KMS-11 (cell line): ENCODE results near the gene CPED1.

Experiments used
- H2AFZ ChIP-seq: fragments of 200-600 bp; sonication (generic); 2 replicates; pipeline ENCODE4 v1.6.1; 2016; ENCODE audit warnings: antibody characterized with exemption, mixed run types, low read depth
- H3K27ac ChIP-seq: fragments of 200-600 bp; sonication (generic); 2 replicates; pipeline ENCODE4 v1.6.1; 2016; ENCODE audit warnings: mild to moderate bottlenecking, mixed run types
- H3K27me3 ChIP-seq: fragments of 200-600 bp; sonication (generic); 2 replicates; pipeline ENCODE4 v1.6.1; 2017; ENCODE audit warnings: mild to moderate bottlenecking, low read depth, mixed run types, moderate library complexity; ENCODE audit not compliant: insufficient read depth
- H3K36me3 ChIP-seq: fragments of 200-600 bp; sonication (generic); 2 replicates; pipeline ENCODE4 v1.6.1; 2017; ENCODE audit warnings: mild to moderate bottlenecking, mixed run types; ENCODE audit not compliant: insufficient read depth
- H3K4me1 ChIP-seq: fragments of 200-600 bp; sonication (generic); 2 replicates; pipeline ENCODE4 v1.6.1; 2016; ENCODE audit warnings: mild to moderate bottlenecking, low read depth, mixed run types; ENCODE audit not compliant: poor library complexity, severe bottlenecking
- H3K4me2 ChIP-seq: fragments of 200-600 bp; sonication (generic); 2 replicates; pipeline ENCODE4 v1.7.0; 2016; ENCODE audit warnings: mild to moderate bottlenecking, mixed run types
- H3K4me3 ChIP-seq: fragments of 200-600 bp; sonication (generic); IDR thresholded peaks from 2 replicates; pipeline ENCODE4 v1.6.1; 2017; ENCODE audit warnings: low read depth, low read length, mixed read lengths; ENCODE audit not compliant: insufficient read depth
- H3K79me2 ChIP-seq: fragments of 200-600 bp; sonication (generic); 2 replicates; pipeline ENCODE4 v1.6.1; 2016; ENCODE audit warnings: low read depth, mixed run types; ENCODE audit not compliant: insufficient read depth
- H3K9ac ChIP-seq: fragments of 200-600 bp; sonication (generic); 2 replicates; pipeline ENCODE4 v1.6.1; 2016; ENCODE audit warnings: mild to moderate bottlenecking, mixed run types
- H4K20me1 ChIP-seq: fragments of 200-600 bp; sonication (generic); 2 replicates; pipeline ENCODE4 v1.6.1; 2016; ENCODE audit warnings: mild to moderate bottlenecking, mixed run types; ENCODE audit not compliant: insufficient read depth
- CTCF ChIP-seq: fragments of 200-600 bp; sonication (generic); conservative IDR thresholded peaks from 2 replicates; pipeline ENCODE4 v1.6.1; 2017; ENCODE audit warnings: low read depth, mild to moderate bottlenecking, antibody characterized with exemption, low read length, moderate library complexity, mixed read lengths

The CPED1 gene

GRCh38 chr7:121303422-121304101 lies 315.1 kb downstream of the CPED1 start:
- Histone ChIP-seq H3K27me3 (no peaks in the 10 kb centered on the region), H4K20me1 (no peaks in the 10 kb centered on the region), H3K4me1 (peaks cover 54% of the 10 kb centered on the region), H3K79me2 (no peaks in the 10 kb centered on the region), H3K9ac (no peak overlapping the region), H2AFZ (no peak overlapping the region), H3K4me3 (no peak overlapping the region), H3K4me2 (no peak overlapping the region), H3K36me3 (no peaks in the 10 kb centered on the region), H3K27ac (no peak overlapping the region)
- TF ChIP-seq CTCF: no peak

GRCh38 chr7:121304102-121304658 lies 315.7 kb downstream of the CPED1 start:
- TF ChIP-seq CTCF: no peak
- H4K20me1 ChIP-seq: no peaks in the 10 kb centered on the region
- peaks cover 56% of the 10 kb centered on the region for H3K4me1 ChIP-seq
- no peaks in the 10 kb centered on the region for H3K27me3 ChIP-seq
- H3K27ac ChIP-seq: no peak overlapping the region
- no peak overlapping the region for H2AFZ ChIP-seq
- H3K36me3 ChIP-seq: no peaks in the 10 kb centered on the region
- no peak overlapping the region for H3K9ac ChIP-seq
- no peak overlapping the region for H3K4me3 ChIP-seq
- no peaks in the 10 kb centered on the region for H3K79me2 ChIP-seq
- H3K4me2 ChIP-seq: peak overlapping the region; percentile 74; the same call in 1 of the 2 replicates

GRCh38 chr7:121305109-121305508 lies 316.6 kb downstream of the CPED1 start:
- H4K20me1 ChIP-seq: no peaks in the 10 kb centered on the region
- no peaks in the 10 kb centered on the region for H3K27me3 ChIP-seq
- peaks cover 56% of the 10 kb centered on the region for H3K4me1 ChIP-seq
- no peak overlapping the region for H3K4me3 ChIP-seq
- no peaks in the 10 kb centered on the region for H3K79me2 ChIP-seq
- no peaks in the 10 kb centered on the region for H3K36me3 ChIP-seq
- peak overlapping the region; percentile 74 for H3K4me2 ChIP-seq
- H2AFZ ChIP-seq: peak overlapping the region; percentile 19; the same call in 1 of the 2 replicates
- no peak overlapping the region for H3K9ac ChIP-seq
- no peak for TF ChIP-seq CTCF
- peak overlapping the region; percentile 68; the same call in 1 of the 2 replicates for H3K27ac ChIP-seq

- H4K20me1 ChIP-seq: no peaks in the 10 kb centered on the region
- H3K4me3 ChIP-seq: no peak overlapping the region
- peak overlapping the region; percentile 68 for H3K27ac ChIP-seq
- TF ChIP-seq CTCF: no peak
- peaks cover 61% of the 10 kb centered on the region for H3K4me1 ChIP-seq
- H3K4me2 ChIP-seq: peak overlapping the region; percentile 74
- H2AFZ ChIP-seq: peak overlapping the region; percentile 19; the same call in 1 of the 2 replicates
- no peaks in the 10 kb centered on the region for H3K27me3 ChIP-seq
- peak overlapping the region; percentile 13; the same call in 1 of the 2 replicates for H3K9ac ChIP-seq
- H3K79me2 ChIP-seq: no peaks in the 10 kb centered on the region
- no peaks in the 10 kb centered on the region for H3K36me3 ChIP-seq
Observed at GRCh38 chr7:121306565-121306964, 318.1 kb downstream of the CPED1 start.
